Skeletal muscle tissue (tissue), 4 donors: Measurements from ENCODE around the gene BAK1. TPM values are rescaled to one million over a fixed set of nuclear protein-coding genes. Genes with fewer than 3 reads are reported as not detected.

Experiments used
- H3K27ac ChIP-seq: one replicate; pipeline ENCODE4 v1.7.0; 2013; ENCODE audit warnings: mild to moderate bottlenecking, low read depth, low read length, inconsistent platforms
- H3K27me3 ChIP-seq, 3 donors: one replicate each; pipeline ENCODE4 v1.7.0; 2013; ENCODE audit warnings: low read length in 3 of 3; ENCODE audit not compliant: control insufficient read depth in 3 of 3, insufficient read depth in 3 of 3
- H3K36me3 ChIP-seq, 3 donors: one replicate each; pipeline ENCODE4 v1.7.0; 2013; ENCODE audit warnings: low read length in 3 of 3; ENCODE audit not compliant: control insufficient read depth in 3 of 3, insufficient read depth in 3 of 3
- H3K4me1 ChIP-seq, 3 donors: one replicate each; pipeline ENCODE4 v1.7.0; 2013; ENCODE audit warnings: low read length in 3 of 3, mild to moderate bottlenecking in 3 of 3; ENCODE audit not compliant: control insufficient read depth in 3 of 3, insufficient read depth in 3 of 3
- H3K4me3 ChIP-seq, 3 donors: one replicate each; pipeline ENCODE4 v1.7.0; 2013; ENCODE audit warnings: low read length in 3 of 3
- H3K9ac ChIP-seq, 3 donors: one replicate each; pipeline ENCODE4 v1.7.0; 2013; ENCODE audit warnings: low read length in 3 of 3, mild to moderate bottlenecking in 3 of 3, moderate library complexity in 2 of 3, low read depth in 1 of 3
- H3K9me3 ChIP-seq, 3 donors: one replicate each; pipeline ENCODE4 v1.7.0; 2013; ENCODE audit warnings: low read length in 3 of 3; ENCODE audit not compliant: control insufficient read depth in 3 of 3
- total RNA-seq: library from RNA; depleted of rRNA; stranded (reverse); fragments of >200 nt; gene quantifications from one replicate; pipeline ENCODE4 v1.2.3, GENCODE V29; 2014
- donor health status: Osteomylitis.

BAK1 gene
- total RNA-seq, 1 donor from 2014 or later, result 9.9 TPM

DNA sequence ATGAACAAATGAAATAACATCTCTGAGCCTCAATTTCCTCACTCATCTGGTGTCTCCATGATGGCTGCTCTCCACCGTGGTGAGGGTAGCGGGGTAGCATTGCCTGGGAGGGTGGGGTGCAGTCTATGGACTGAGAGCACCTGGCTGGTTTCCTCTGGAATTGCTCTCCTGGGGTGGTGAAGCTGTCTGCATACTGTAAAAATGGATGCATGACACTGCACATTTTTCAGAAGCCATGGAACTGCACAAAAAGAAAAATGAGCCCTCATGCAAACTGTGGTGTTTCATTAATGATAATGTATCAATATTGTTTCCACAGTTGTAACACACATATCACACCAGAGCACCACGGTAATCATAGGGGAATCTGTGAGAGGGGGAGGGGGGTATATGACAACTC lies 28.9 kb upstream of the BAK1 start:
- H3K27me3 ChIP-seq, result no peaks in the 10 kb centered on the region
- H3K4me1 ChIP-seq, result peaks cover 16 to 28% (median 17%) of the 10 kb centered on the region in 3 donors
- no peak overlapping the region for H3K4me3 ChIP-seq
- no peak overlapping the region for H3K9ac ChIP-seq
- no peaks in the 10 kb centered on the region for H3K36me3 ChIP-seq
- no peak overlapping the region for H3K27ac ChIP-seq
- H3K9me3 ChIP-seq, result no peaks in the 10 kb centered on the region

DNA sequence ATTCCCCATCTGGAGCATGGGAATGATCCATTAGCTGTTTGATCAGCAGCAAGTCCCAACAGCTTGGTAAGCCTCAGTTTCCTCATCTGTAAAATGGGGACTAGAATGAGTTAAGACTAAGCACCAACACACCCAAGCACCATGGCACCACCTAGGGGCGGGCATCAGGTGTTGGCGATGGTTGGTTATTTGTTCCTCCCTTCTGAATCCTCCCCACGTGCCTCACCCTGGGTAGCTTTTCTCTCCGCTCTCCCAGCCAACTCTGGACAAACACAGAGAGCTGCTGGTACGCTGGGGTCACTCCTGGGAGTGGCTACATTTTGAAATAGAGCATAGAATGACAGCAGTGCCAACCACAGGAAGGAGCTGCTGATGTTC lies 27.7 kb upstream of the BAK1 start:
- Histone ChIP-seq H3K9me3 (no peaks in the 10 kb centered on the region), H3K27me3 (no peaks in the 10 kb centered on the region), H3K4me3 (no peak overlapping the region), H3K9ac (peak overlapping the region in 1 of 3 donors; percentile 16), H3K36me3 (no peaks in the 10 kb centered on the region), H3K27ac (no peak overlapping the region), H3K4me1 (peaks cover 16 to 24% (median 17%) of the 10 kb centered on the region in 3 donors)

GRCh38 chr6:33607126-33607783 lies 27.2 kb upstream of the BAK1 start:
- no peak overlapping the region for H3K27ac ChIP-seq
- no peak overlapping the region for H3K9ac ChIP-seq

GRCh38 chr6:33606642-33607041 lies 26.6 kb upstream of the BAK1 start:
- peaks cover 16 to 29% (median 23%) of the 10 kb centered on the region in 3 donors for H3K4me1 ChIP-seq
- H3K27me3 ChIP-seq, result no peaks in the 10 kb centered on the region
- H3K9ac ChIP-seq, result no peak overlapping the region
- no peak overlapping the region for H3K4me3 ChIP-seq
- H3K9me3 ChIP-seq, result no peaks in the 10 kb centered on the region
- no peak overlapping the region for H3K27ac ChIP-seq
- no peaks in the 10 kb centered on the region for H3K36me3 ChIP-seq

More at GRCh38 chr6:33607126-33607783, 27.2 kb upstream of the BAK1 start:
- H3K36me3 ChIP-seq, result no peaks in the 10 kb centered on the region
- no peaks in the 10 kb centered on the region for H3K27me3 ChIP-seq
- H3K4me3 ChIP-seq, result no peak overlapping the region
- H3K4me1 ChIP-seq, result peaks cover 16 to 24% (median 19%) of the 10 kb centered on the region in 3 donors
- no peaks in the 10 kb centered on the region for H3K9me3 ChIP-seq

DNA sequence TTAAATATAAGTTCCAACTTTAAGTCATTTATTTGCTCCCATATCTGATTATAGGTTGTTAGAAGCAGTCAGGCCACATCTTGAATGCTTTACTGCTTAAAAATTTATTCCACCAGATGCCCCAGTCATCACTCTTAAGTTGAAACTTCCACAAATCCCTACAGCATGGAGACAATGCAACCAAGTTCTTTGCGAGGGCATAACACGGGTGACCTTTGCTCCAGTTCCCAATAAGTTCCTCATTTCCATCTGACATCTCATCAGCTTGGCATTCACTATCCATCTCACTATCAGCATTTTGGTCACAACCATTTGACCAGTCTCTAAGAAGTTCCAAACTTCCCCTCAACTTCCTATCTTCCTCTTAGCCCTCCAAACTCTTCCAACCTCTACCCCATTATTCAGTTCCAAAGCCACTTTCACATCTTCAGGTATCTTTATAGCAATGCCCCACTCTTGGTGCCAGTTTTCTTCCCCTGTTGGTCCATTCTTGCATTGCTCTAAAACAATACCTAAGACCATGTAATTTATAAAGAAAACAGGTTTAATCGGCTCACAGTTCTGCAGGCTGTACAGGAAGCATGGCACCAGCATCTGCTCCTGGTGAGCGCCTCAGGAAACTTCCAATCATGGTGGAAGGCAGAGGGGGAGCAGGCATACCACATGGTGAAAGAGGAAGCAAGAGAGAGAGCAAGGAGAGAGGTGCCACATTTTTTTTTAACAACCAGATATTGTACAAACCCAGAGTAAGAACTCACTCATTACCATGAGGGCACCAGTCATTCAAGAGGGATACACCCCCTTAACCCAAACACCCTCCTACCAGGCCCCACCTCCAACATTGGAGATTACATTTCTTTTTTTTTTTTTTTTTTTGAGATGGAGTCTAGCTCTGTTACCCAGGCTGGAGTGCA lies 25.1 kb upstream of the BAK1 start:
- Histone ChIP-seq H3K27ac (no peak overlapping the region), H3K9me3 (no peaks in the 10 kb centered on the region), H3K36me3 (no peaks in the 10 kb centered on the region), H3K27me3 (no peaks in the 10 kb centered on the region), H3K9ac (no peak overlapping the region), H3K4me1 (peaks cover 16 to 29% (median 20%) of the 10 kb centered on the region in 3 donors), H3K4me3 (no peak overlapping the region)

GRCh38 chr6:33602180-33602579 lies 22.1 kb upstream of the BAK1 start:
- H3K4me1 ChIP-seq, result peaks cover 0 to 9% (median 7%) of the 10 kb centered on the region in 3 donors
- no peak overlapping the region for H3K9ac ChIP-seq
- H3K9me3 ChIP-seq, result no peaks in the 10 kb centered on the region
- no peaks in the 10 kb centered on the region for H3K36me3 ChIP-seq
- H3K4me3 ChIP-seq, result peak overlapping the region in 1 of 3 donors; percentile 6
- H3K27ac ChIP-seq, result no peak overlapping the region
- no peaks in the 10 kb centered on the region for H3K27me3 ChIP-seq

- Histone ChIP-seq H3K36me3 (no peaks in the 10 kb centered on the region), H3K4me1 (peaks cover 0 to 9% (median 7%) of the 10 kb centered on the region in 3 donors), H3K9ac (no peak overlapping the region), H3K9me3 (no peaks in the 10 kb centered on the region), H3K27me3 (no peaks in the 10 kb centered on the region), H3K27ac (no peak overlapping the region), H3K4me3 (no peak overlapping the region)
These were observed 20.7 kb upstream of the BAK1 start for GRCh38 chr6:33600761-33601160.

DNA sequence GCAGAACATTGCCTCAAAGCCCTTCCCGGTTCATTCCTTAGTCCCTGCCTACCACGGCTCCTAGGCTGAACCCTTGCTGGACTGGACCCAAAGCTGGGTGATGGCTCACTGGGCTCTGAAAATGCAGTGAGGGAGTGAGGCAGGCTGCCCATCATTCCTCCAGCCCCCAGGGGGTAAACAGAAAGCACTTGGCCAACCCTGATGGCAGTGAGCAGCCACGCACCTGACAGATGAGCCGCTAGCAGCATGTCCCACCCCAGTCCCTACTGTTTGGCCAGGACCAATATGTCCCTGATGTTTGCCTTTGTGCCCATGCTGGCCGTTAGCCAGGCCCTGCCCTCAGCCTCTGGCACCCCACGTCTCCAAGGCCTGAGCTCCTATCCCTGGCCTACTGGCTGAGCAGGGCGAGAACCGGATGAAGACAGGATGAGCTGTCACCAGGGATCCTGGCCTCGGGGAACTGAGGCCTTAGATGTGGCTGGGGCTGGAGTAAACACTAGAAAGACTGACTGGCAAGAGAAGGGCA lies 19.4 kb upstream of the BAK1 start:
- H3K9me3 ChIP-seq, result no peaks in the 10 kb centered on the region
- no peaks in the 10 kb centered on the region for H3K36me3 ChIP-seq
- no peak overlapping the region for H3K27ac ChIP-seq
- no peak overlapping the region for H3K9ac ChIP-seq
- peaks cover 0 to 9% (median 7%) of the 10 kb centered on the region in 3 donors for H3K4me1 ChIP-seq
- H3K27me3 ChIP-seq, result no peaks in the 10 kb centered on the region
- no peak overlapping the region for H3K4me3 ChIP-seq

GRCh38 chr6:33597551-33598322 lies 17.7 kb upstream of the BAK1 start:
- no peaks in the 10 kb centered on the region for H3K27me3 ChIP-seq
- no peak overlapping the region for H3K4me3 ChIP-seq
- no peak overlapping the region for H3K27ac ChIP-seq
- no peaks in the 10 kb centered on the region for H3K9me3 ChIP-seq
- no peak overlapping the region for H3K9ac ChIP-seq
- H3K36me3 ChIP-seq, result no peaks in the 10 kb centered on the region
- peaks cover 0 to 9% (median 7%) of the 10 kb centered on the region in 3 donors for H3K4me1 ChIP-seq
